NCI-H128 (cell line): Measurements from ENCODE around the gene CELF5.
"Not testable (repeated sequence)": the region's sequence is repeated elsewhere in the genome, so short reads cannot be mapped to it uniquely, and the experiment has no call there.

ENCODE experiments used
- DNase-seq: peaks from one replicate; lab custom pipeline; 2025; ENCODE audit not compliant: unreplicated experiment; lab: John Stamatoyannopoulos, UW

Gene CELF5

DNA sequence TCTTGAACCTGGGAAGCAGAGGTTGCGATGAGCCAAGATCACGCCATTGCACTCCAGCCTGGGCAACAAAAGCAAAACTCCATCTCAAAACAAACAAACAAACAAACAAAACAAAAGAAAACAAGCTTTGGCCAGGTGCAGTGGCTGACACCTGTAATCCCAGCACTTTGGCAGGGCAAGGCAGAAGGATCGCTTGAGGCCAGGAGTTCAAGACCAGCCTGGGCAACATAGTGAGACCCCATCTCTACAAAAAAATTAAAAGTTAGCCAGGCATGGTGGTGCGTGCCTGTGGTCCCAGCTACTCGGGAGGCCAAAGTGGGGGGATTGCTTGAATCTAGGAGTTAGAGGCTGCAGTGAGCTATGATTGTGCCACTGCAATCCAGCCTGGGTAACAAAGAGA lies 64.0 kb downstream of the CELF5 start:
- not testable (repeated sequence) for DNase-seq

DNA sequence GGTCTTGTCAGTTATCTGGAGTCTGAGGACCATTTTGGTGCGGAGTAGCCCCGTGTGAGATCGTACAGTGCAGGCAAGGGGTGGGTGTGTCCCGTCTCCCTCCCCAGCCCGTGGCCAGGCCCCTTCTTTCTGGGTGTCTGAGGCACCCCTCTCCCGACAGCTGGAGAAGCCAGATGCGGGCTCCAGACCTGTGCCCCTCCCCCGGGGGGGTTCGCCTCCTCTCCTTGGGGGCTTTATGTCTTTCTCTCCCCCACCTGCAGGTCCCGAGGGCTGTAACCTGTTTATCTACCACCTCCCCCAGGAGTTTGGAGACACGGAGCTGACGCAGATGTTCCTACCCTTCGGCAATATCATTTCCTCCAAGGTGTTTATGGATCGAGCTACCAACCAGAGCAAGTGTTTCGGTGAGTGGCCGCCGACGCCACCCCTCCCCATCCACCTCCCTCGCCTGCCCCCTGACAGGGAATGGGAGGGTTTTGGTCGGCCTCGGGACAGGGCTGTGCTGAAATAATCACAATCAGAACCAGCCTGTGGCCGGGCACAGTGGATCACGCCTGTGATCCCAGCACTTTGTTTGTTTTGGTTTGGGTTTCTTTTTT lies 65.6 kb downstream of the CELF5 start:
- DNase-seq, result no peak

DNA sequence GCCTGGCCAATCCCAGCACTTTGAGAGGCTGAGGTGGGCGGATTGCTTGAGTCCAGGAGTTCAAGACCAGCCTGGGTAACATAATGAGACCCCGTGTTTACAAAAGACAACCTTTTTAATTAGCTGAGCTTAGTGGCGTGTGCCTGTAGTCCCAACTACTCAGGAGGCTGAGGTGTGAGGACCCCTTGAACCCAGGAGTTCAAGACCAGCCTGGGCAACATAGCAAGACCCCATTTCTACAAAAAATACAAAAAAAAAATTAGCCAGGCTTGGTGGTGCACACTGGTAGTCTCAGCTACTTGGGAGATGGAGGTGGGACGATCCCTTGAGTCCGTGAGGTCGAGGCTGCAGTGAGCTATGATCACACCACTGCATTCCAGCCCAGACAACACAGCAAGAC lies 66.4 kb downstream of the CELF5 start:
- not testable (repeated sequence) for DNase-seq

- DNase-seq, result no peak
Observed at GRCh38 chr19:3291644-3292043, 67.2 kb downstream of the CELF5 start.

DNA sequence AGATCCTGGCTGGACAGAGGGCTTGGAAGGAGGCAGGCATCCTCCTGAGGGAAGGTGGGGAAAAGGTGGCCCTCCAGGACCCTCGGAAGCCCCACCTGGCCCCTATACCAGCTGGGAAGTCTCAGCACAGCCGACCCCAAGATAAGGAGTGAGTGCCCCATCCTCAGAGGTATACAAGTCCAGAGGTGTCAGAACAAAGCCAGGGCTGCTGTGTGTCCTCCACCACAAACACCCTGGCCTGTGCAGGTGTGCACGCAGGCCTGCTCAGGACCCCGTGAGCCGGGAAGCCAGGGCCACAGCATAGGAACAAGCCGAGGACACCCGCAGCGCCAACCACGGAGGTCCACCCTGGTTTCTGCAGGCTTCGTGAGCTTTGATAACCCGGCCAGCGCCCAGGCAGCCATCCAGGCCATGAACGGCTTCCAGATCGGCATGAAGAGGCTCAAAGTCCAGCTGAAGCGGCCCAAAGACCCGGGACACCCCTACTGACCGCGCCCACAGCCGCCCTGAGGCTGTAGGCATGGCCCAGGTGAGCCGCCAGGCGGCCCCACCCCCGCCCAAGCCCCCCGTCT lies 68.6 kb downstream of the CELF5 start:
- DNase-seq, result no peak

DNA sequence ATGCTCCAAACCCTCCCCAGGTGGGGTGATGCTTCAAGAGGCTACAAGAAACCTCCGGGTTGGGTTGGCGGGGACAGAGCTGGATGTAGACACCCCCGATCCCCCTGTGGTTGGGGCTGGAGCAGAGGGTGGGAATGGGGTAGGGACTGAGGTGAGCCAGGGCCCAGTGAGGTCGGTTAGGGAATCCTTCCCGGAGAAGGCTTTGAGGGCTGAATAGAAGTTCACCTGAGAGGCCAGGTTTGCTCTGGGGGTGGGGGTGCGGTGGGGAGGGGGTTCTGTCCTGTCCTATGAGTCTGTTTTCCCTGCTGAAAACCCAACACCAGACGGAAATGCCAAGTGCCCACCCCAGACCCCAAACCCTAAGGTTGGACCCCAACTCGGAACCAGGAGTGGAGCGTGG lies 69.1 kb downstream of the CELF5 start:
- DNase-seq, result no peak

GRCh38 chr19:3294080-3294850 lies 69.8 kb downstream of the CELF5 start:
- no peak for DNase-seq

GRCh38 chr19:3295581-3295980 lies 71.1 kb downstream of the CELF5 start:
- no peak for DNase-seq

DNA sequence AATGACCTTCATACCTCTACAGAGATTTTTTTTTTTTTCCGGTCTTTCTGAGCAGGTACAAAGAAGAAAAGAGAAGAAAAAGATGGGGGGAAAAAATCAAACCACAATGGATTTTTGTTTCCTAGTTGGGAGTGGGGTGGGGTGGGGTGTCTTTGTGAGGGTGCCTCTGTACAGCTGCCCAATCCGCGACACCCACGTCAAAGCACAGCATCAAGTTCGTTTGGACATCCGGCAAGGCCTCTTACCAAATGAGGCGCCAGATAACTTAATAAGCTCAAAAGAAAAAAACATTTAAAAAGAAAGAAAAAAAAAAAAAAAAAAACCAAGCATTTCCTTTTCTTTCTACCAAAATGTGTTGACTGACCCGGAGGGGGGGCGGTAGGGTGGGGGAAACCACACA lies 71.6 kb downstream of the CELF5 start:
- no peak for DNase-seq

GRCh38 chr19:3296446-3296845 lies 72.0 kb downstream of the CELF5 start:
- no peak for DNase-seq

- no peak for DNase-seq
Observed at GRCh38 chr19:3298853-3299449, 74.5 kb downstream of the CELF5 start.

- not testable (repeated sequence) for DNase-seq
Observed at GRCh38 chr19:3300566-3300965, 76.1 kb downstream of the CELF5 start.

- no peak for DNase-seq
Observed at GRCh38 chr19:3302755-3303154, 78.3 kb downstream of the CELF5 start.

- peak; percentile 72 for DNase-seq
Observed at GRCh38 chr19:3304871-3305423, 80.5 kb downstream of the CELF5 start.

DNA sequence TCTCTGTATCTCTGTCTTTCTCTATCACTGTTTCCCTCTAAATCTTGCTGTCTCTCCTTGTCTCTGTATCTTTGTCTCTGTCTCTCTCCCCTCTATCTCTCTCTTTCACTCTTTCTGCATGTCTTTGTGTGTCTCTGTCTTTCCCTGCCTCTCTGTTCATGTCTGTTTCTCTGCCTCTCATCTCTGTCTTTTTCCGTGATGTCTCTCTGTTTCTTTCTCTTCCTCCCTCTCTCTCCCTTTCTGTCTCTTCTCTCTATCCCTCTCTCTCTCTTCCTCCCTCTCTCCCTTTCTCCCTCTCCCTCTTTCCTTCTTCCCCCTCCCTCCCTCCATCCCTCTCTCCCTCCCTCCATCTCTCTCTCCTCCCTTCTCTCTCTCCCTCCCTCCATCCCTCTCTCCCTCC lies 85.3 kb downstream of the CELF5 start:
- DNase-seq, result no peak

- no peak for DNase-seq
Observed at GRCh38 chr19:3310280-3310679, 85.8 kb downstream of the CELF5 start.

GRCh38 chr19:3310711-3311110 lies 86.2 kb downstream of the CELF5 start:
- DNase-seq, result no peak

DNA sequence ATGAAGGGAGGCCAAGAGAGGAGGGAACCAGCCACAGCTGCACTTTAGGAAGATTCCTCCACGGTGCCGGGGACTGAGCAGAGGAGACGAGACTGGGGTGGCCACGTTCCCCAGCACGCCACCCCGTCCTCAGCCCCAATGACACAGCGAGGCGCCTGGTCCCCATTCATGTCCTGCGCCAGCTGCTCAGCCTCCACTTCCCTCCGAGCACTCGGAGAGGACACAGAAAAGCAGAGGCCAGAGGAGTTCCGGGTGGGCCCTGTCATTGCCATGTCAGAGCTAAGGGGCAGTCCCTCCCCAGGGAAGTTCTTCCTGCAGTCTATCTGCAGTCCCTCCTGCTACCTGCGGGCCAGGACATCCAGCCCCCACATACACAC lies 88.7 kb downstream of the CELF5 start:
- no peak for DNase-seq

GRCh38 chr19:3314962-3315675 lies 90.7 kb downstream of the CELF5 start:
- no peak for DNase-seq

GRCh38 chr19:3315676-3315973 lies 91.2 kb downstream of the CELF5 start:
- no peak for DNase-seq

DNA sequence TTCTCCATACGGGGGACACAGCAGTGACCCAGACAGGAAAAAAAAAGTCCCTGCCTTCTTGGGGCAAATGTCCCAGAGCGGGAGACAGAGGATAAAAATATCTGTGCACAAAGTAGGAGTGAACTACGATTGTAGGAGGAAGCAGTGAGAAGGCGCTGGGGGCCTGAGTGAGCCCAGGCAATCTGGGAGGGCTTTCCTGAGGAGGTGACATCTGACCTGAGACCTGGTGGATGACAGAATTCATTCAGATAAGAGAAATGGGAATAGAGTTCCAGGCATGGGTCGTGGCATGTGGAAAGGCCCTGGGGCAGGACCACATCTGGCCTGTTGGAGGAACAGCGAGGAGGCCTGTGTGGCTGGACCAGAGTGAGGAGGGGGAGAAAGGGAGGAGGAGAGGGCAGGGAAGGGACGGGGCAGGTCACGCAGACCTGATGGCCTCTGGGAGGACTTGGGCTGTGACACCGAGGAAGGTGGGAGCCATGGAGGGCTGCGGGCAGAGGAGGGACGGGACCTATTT lies 91.7 kb downstream of the CELF5 start:
- no peak for DNase-seq
